H1 (cell line): Measurements from ENCODE around the gene SIGLEC7.

ENCODE experiments used
- CTCF ChIP-seq, 3 experiments: IDR thresholded peaks; 1 replicate in 2 of 3; 2 replicates in 1 of 3; pipeline versions ENCODE4 v1.5.1 to v1.6.1; 2011; ENCODE audit warnings: low read length in 3 of 3, mild to moderate bottlenecking in 3 of 3, inconsistent platforms in 2 of 3, low read depth in 1 of 3, moderate library complexity in 1 of 3; ENCODE audit not compliant: insufficient read depth in 1 of 3; ENCODE audit errors: control extremely low read depth in 1 of 3
- EP300 ChIP-seq, 2 experiments: IDR thresholded peaks; 1 replicate in 1 of 2; 2 replicates in 1 of 2; pipeline ENCODE4 v1.6.1; 2011 to 2012; ENCODE audit warnings: low read depth in 2 of 2, low read length in 2 of 2, mild to moderate bottlenecking in 2 of 2, borderline replicate concordance in 1 of 2, inconsistent platforms in 1 of 2, moderate library complexity in 1 of 2
- JUND ChIP-seq: IDR thresholded peaks from 2 replicates; pipeline ENCODE4 v1.6.1; 2011; ENCODE audit warnings: mild to moderate bottlenecking, improper control_type of control experiment, low read length
- MAX ChIP-seq: IDR thresholded peaks from 2 replicates; pipeline ENCODE4 v1.6.1; 2012; ENCODE audit warnings: inconsistent platforms
- POLR2AphosphoS5 ChIP-seq: IDR thresholded peaks from 2 replicates; pipeline ENCODE4 v1.6.1; 2011; ENCODE audit warnings: low read depth, low read length
- SP1 ChIP-seq: IDR thresholded peaks from 2 replicates; pipeline ENCODE4 v1.6.1; 2011; ENCODE audit warnings: low read depth, low read length
- SUZ12 ChIP-seq: fragments of 200-600 bp; sonication (generic); IDR thresholded peaks from 2 replicates; pipeline ENCODE4 v1.6.1; 2012; ENCODE audit warnings: mild to moderate bottlenecking, inconsistent platforms, low read length, moderate library complexity, mixed read lengths
- TCF12 ChIP-seq: IDR thresholded peaks from 2 replicates; pipeline ENCODE4 v1.6.1; 2011; ENCODE audit warnings: low read depth, mild to moderate bottlenecking, low read length
- USF2 ChIP-seq: IDR thresholded peaks from 2 replicates; pipeline ENCODE4 v1.6.1; 2011; ENCODE audit warnings: low read length, improper control_type of control experiment
- YY1 ChIP-seq: IDR thresholded peaks from 2 replicates; pipeline ENCODE4 v1.6.1; 2011; ENCODE audit warnings: low read depth, mild to moderate bottlenecking, low read length

- TF ChIP-seq USF2 (no peak), CTCF (IDR thresholded peaks at IDR 0.05; ENCODE audit: control extremely low read depth in 1 of 3, insufficient read depth in 1 of 3, low read depth in 1 of 3, low read length in 3 of 3) (no peak), SUZ12 (no peak), SP1 (no peak), TCF12 (no peak), JUND (no peak), POLR2AphosphoS5 (no peak), YY1 (no peak), MAX (no peak), EP300 (IDR thresholded peaks at IDR 0.05; ENCODE audit: borderline replicate concordance in 1 of 2, low read depth in 2 of 2, low read length in 2 of 2) (no peak)
These were observed 20.8 kb upstream of the SIGLEC7 start for GRCh38 chr19:51121257-51121656.
